Breast epithelium (tissue), 4 donors: ENCODE data around the gene MACROH2A2. TPM values are rescaled to one million over a fixed set of nuclear protein-coding genes. Genes with fewer than 3 reads are reported as not detected.

Experiments used
- DNase-seq, 2 donors: peaks; one replicate each; pipeline ENCODE4 v3.0.0-alpha.2; 2019; ENCODE audit warnings: low spot score in 2 of 2
- H3K27ac ChIP-seq, 2 donors: fragments of 200-600 bp; sonication (generic) in 1 of 2; one replicate each; pipeline ENCODE4 v1.5.1; 2016 to 2019; ENCODE audit warnings: mild to moderate bottlenecking in 1 of 2
- H3K27me3 ChIP-seq, 2 donors: fragments of 200-600 bp; sonication (generic) in 1 of 2; one replicate each; pipeline versions ENCODE4 v1.5.1 to v1.6.0; 2017 to 2019; ENCODE audit warnings: control low read depth in 1 of 2, mild to moderate bottlenecking in 1 of 2
- H3K36me3 ChIP-seq: fragments of 200-600 bp; one replicate; pipeline ENCODE4 v1.5.1; 2019
- H3K4me1 ChIP-seq, 2 donors: fragments of 200-600 bp; sonication (generic); one replicate each; pipeline ENCODE4 v1.5.1; 2016 to 2019; ENCODE audit warnings: control low read depth in 1 of 2
- H3K4me3 ChIP-seq, 3 donors: fragments of 200-600 bp; sonication (generic); 1 replicate in 2 of 3; 2 replicates in 1 of 3; pipeline ENCODE4 v1.5.1; 2016 to 2019; ENCODE audit warnings: mild to moderate bottlenecking in 3 of 3, moderate library complexity in 2 of 3
- H3K9me3 ChIP-seq, 2 donors: fragments of 200-600 bp; sonication (generic) in 1 of 2; one replicate each; pipeline ENCODE4 v1.5.1; 2016 to 2019; ENCODE audit warnings: control low read depth in 1 of 2
- CTCF ChIP-seq, 3 donors: fragments of 450-650 bp; IDR thresholded peaks; one replicate each; pipeline ENCODE4 v1.5.1; 2016 to 2017; ENCODE audit warnings: antibody characterized with exemption in 3 of 3, mild to moderate bottlenecking in 3 of 3, moderate library complexity in 3 of 3
- POLR2A ChIP-seq: fragments of 450-650 bp; IDR thresholded peaks from one replicate; pipeline ENCODE4 v1.6.1; 2016; ENCODE audit warnings: antibody characterized with exemption, mild to moderate bottlenecking, moderate library complexity
- POLR2AphosphoS5 ChIP-seq, 3 donors: sonication (generic); formaldehyde crosslinking; IDR thresholded peaks; one replicate each; pipeline ENCODE4 v1.6.1; 2017; ENCODE audit warnings: antibody characterized with exemption in 3 of 3
- intact Hi-C: fragments of 100-400 bp; cut with DNase I; formaldehyde crosslinking; loops from one replicate; pipeline ENCODE4 v1.15.1; 2023; ENCODE audit warnings: low total_unique reads
- total RNA-seq, 3 donors: library from RNA; depleted of rRNA; stranded (reverse); fragments of >200 nt; gene quantifications; one replicate each; pipeline ENCODE4 v1.1.0, GENCODE V29; 2016

MACROH2A2 gene
- total RNA-seq, 3 donors from 2014 or later, result 4.8 to 19.5 (median 15.4) TPM

- TF ChIP-seq POLR2AphosphoS5 (IDR thresholded peaks at IDR 0.05) (peak in 1 of 3 donors; percentile 35), CTCF (IDR thresholded peaks at IDR 0.05) (no peak), POLR2A (no peak)
- no peaks in the 10 kb centered on the region for H3K36me3 ChIP-seq
- no peaks in the 10 kb centered on the region for H3K4me1 ChIP-seq
- intact Hi-C loops, result no loop called here
- H3K4me3 ChIP-seq, result peak within 1 kb of the TSS; percentile 61 to 88 (median 87)
- H3K27me3 ChIP-seq, result no peaks in the 10 kb centered on the region
- no peaks in the 10 kb centered on the region for H3K9me3 ChIP-seq
- peak within 1 kb of the TSS; percentile 82 to 88 for H3K27ac ChIP-seq
- peak; percentile 60 to 81 for DNase-seq
Observed at GRCh38 chr10:70132098-70133029, 79.7 kb downstream of the MACROH2A2 start, which contains the start of gene AIFM2. Gene AIFM2, minus strand, starts transcription at chr10:70132825. Its CDS starts 8,741 bp downstream, at chr10:70124084.

- H3K36me3 ChIP-seq, result no peaks in the 10 kb centered on the region
- TF ChIP-seq CTCF (IDR thresholded peaks at IDR 0.05), result no peak
- TF ChIP-seq POLR2AphosphoS5 (IDR thresholded peaks at IDR 0.05), result no peak
- TF ChIP-seq POLR2A, result no peak
- intact Hi-C loops, result no loop called here
- H3K9me3 ChIP-seq, result no peaks in the 10 kb centered on the region
- H3K4me1 ChIP-seq, result no peaks in the 10 kb centered on the region
- H3K27me3 ChIP-seq, result no peaks in the 10 kb centered on the region
- peak in 1 of 2 donors; percentile 24 for DNase-seq
- peak overlapping the region in 1 of 2 donors; percentile 11 for H3K27ac ChIP-seq
- no peak overlapping the region for H3K4me3 ChIP-seq
Observed at GRCh38 chr10:70135046-70135445, 82.4 kb downstream of the MACROH2A2 start.

GRCh38 chr10:70135684-70136083 is 83.0 kb downstream of the MACROH2A2 start:
- Histone ChIP-seq H3K4me1 (no peaks in the 10 kb centered on the region), H3K27ac (no peak overlapping the region), H3K4me3 (no peak overlapping the region), H3K9me3 (no peaks in the 10 kb centered on the region), H3K36me3 (no peaks in the 10 kb centered on the region), H3K27me3 (no peaks in the 10 kb centered on the region)
- TF ChIP-seq POLR2A, result no peak
- TF ChIP-seq CTCF (IDR thresholded peaks at IDR 0.05), result no peak
- TF ChIP-seq POLR2AphosphoS5 (IDR thresholded peaks at IDR 0.05), result no peak
- DNase-seq, result peak in 1 of 2 donors; percentile 33
- intact Hi-C loops, result no loop called here

GRCh38 chr10:70137135-70137534 is 84.5 kb downstream of the MACROH2A2 start:
- no peak for TF ChIP-seq POLR2AphosphoS5 (IDR thresholded peaks at IDR 0.05)
- TF ChIP-seq CTCF (IDR thresholded peaks at IDR 0.05), result no peak
- TF ChIP-seq POLR2A, result no peak
- no peaks in the 10 kb centered on the region for H3K9me3 ChIP-seq
- no peaks in the 10 kb centered on the region for H3K4me1 ChIP-seq
- intact Hi-C loops, result no loop called here
- no peaks in the 10 kb centered on the region for H3K27me3 ChIP-seq
- H3K36me3 ChIP-seq, result no peaks in the 10 kb centered on the region
- no peak overlapping the region for H3K27ac ChIP-seq
- no peak overlapping the region for H3K4me3 ChIP-seq
- no peak for DNase-seq
